GM12878 (cell line): ENCODE measurements around the gene R3HDM2. TPM values are rescaled to one million over a fixed set of nuclear protein-coding genes. Genes with fewer than 3 reads are reported as not detected.

Experiments used
- ATAC-seq: fragments of 200-7000 bp; cut with Tn5 transposase; 3 replicates; pipeline ENCODE4 v1.9.1; 2020; ENCODE audit warnings: mild to moderate bottlenecking, moderate library complexity
- BruUV-seq: library from RNA; stranded (reverse); fragments of 400-500 nt; replicated peaks from 2 replicates; lab custom pipeline; 2021; lab: Mats Ljungman, UMichigan
- CTCF ChIA-PET: fragments of 300-600 bp; sonication (Branson Sonifier 250); formaldehyde crosslinking; extraction: SDS; loops from one replicate; lab custom pipeline; 2021; ENCODE audit warnings: inconsistent platforms; lab: Yijun Ruan, JAX
- POLR2A ChIA-PET: fragments of 350-600 bp; formaldehyde crosslinking; extraction: SDS; loops from one replicate; lab custom pipeline; 2021; ENCODE audit warnings: inconsistent platforms; lab: Charles Lee
- RAD21 ChIA-PET: fragments of 300-600 bp; sonication (Branson Sonifier 250); formaldehyde crosslinking; loops from one replicate; lab custom pipeline; 2023; ENCODE audit warnings: antibody characterized with exemption; ENCODE audit not compliant: unreplicated experiment; lab: Charles Lee
- SMC1A ChIA-PET: fragments of 300-600 bp; sonication (Branson Sonifier 250); formaldehyde crosslinking; loops from one replicate; lab custom pipeline; 2023; ENCODE audit not compliant: unreplicated experiment, uncharacterized antibody; lab: Charles Lee
- DNase-seq: peaks from one replicate; pipeline ENCODE4 v3.0.0-alpha.2; 2011; ENCODE audit warnings: low read depth, low spot score
- FAIRE-seq: peaks from 3 replicates; lab custom pipeline; 2011; peaks lifted over from hg19 to GRCh38; lab: Jason Lieb, UNC
- H2AFZ ChIP-seq: 2 replicates; pipeline ENCODE4 v1.6.0; 2011; ENCODE audit warnings: low read depth, low read length, control low read depth; ENCODE audit not compliant: control insufficient read depth
- H3K27ac ChIP-seq: 2 replicates; pipeline ENCODE4 v1.5.1; 2011; ENCODE audit warnings: control low read depth; ENCODE audit not compliant: control insufficient read depth, insufficient read depth
- H3K27me3 ChIP-seq, 2 experiments: replicated peaks in 1 of 2; 2 replicates each; pipeline versions ENCODE4 v1.6.0 to v1.6.1; 2011; ENCODE audit warnings: low read length in 1 of 2; ENCODE audit not compliant: control insufficient read depth in 2 of 2, insufficient read depth in 2 of 2
- H3K36me3 ChIP-seq, 2 experiments: 2 replicates each; pipeline ENCODE4 v1.5.1; 2011; ENCODE audit warnings: low read length in 1 of 2; ENCODE audit not compliant: control insufficient read depth in 2 of 2, insufficient read depth in 2 of 2
- H3K4me1 ChIP-seq: 2 replicates; pipeline ENCODE4 v1.6.1; 2011; ENCODE audit warnings: mild to moderate bottlenecking, low read length, moderate library complexity, mixed read lengths; ENCODE audit not compliant: control insufficient read depth, insufficient read depth
- H3K4me2 ChIP-seq: 2 replicates; pipeline ENCODE4 v1.6.0; 2011; ENCODE audit warnings: control low read depth; ENCODE audit not compliant: control insufficient read depth, insufficient read depth
- H3K4me3 ChIP-seq: fragments of 200-600 bp; sonication (generic); 2 replicates; pipeline ENCODE4 v1.5.1; 2016
- H3K79me2 ChIP-seq: 2 replicates; pipeline ENCODE4 v1.6.0; 2011; ENCODE audit warnings: low read length; ENCODE audit not compliant: control insufficient read depth, insufficient read depth
- H3K9ac ChIP-seq: 2 replicates; pipeline ENCODE4 v1.8.0; 2011; ENCODE audit warnings: low read length, control low read depth, mixed read lengths; ENCODE audit not compliant: control insufficient read depth, insufficient read depth
- H3K9me3 ChIP-seq: replicated peaks from 3 replicates; pipeline ENCODE4 v1.5.1; 2011; ENCODE audit warnings: mild to moderate bottlenecking, low read length; ENCODE audit not compliant: control insufficient read depth, insufficient read depth
- H4K20me1 ChIP-seq: 2 replicates; pipeline ENCODE4 v1.6.0; 2011; ENCODE audit not compliant: control insufficient read depth, insufficient read depth
- IKZF1 ChIP-seq: fragments of 450-650 bp; conservative IDR thresholded peaks from 2 replicates; pipeline ENCODE4 v1.6.1; 2017; ENCODE audit warnings: antibody characterized with exemption, mild to moderate bottlenecking
- JUNB ChIP-seq: IDR thresholded peaks from 2 replicates; pipeline ENCODE4 v1.6.1; 2016; ENCODE audit warnings: antibody characterized with exemption, mild to moderate bottlenecking
- MXI1 ChIP-seq: fragments of 150-350 bp; IDR thresholded peaks from 2 replicates; pipeline ENCODE4 v1.6.1; 2011; ENCODE audit warnings: low read depth, mild to moderate bottlenecking, inconsistent platforms, low read length, improper control_type of control experiment
- NRF1 ChIP-seq: conservative IDR thresholded peaks from 2 replicates; pipeline ENCODE4 v1.6.1; 2011; ENCODE audit warnings: mild to moderate bottlenecking, low read depth, low read length, improper control_type of control experiment
- SIX5 ChIP-seq: IDR thresholded peaks from 2 replicates; pipeline ENCODE4 v1.6.1; 2011; ENCODE audit warnings: mild to moderate bottlenecking, low read depth, low read length, moderate library complexity; ENCODE audit not compliant: severe bottlenecking
- SP1 ChIP-seq: IDR thresholded peaks from one replicate; pipeline ENCODE4 v1.6.1; 2011; ENCODE audit warnings: low read depth, low read length
- TBL1XR1 ChIP-seq: IDR thresholded peaks from 2 replicates; pipeline ENCODE4 v1.6.1; 2012; ENCODE audit warnings: low read depth, low read length, improper control_type of control experiment
- ZBTB40 ChIP-seq: fragments of 450-650 bp; IDR thresholded peaks from 2 replicates; pipeline ENCODE4 v1.6.1; 2016; ENCODE audit warnings: mild to moderate bottlenecking, moderate library complexity, borderline replicate concordance
- ZNF24 ChIP-seq: fragments of 450-650 bp; IDR thresholded peaks from 2 replicates; pipeline ENCODE4 v1.6.1; 2017; ENCODE audit warnings: antibody characterized with exemption, mild to moderate bottlenecking
- WGBS: methylation state at CpG from one replicate; pipeline ENCODE4 v1.1.6; 2016; ENCODE audit warnings: low lambda C conversion rate; ENCODE audit not compliant: insufficient replicate concordance, insufficient coverage; ENCODE audit errors: missing lambda C conversion rate; 5-methylcytosine and 5-hydroxymethylcytosine counted together
- in situ Hi-C: fragments of 300-500 bp; cut with MboI; formaldehyde crosslinking; loops from 9 replicates; pipeline ENCODE4 v1.14.3; 2018; ENCODE audit warnings: mixed read lengths
- intact Hi-C: fragments of 100-400 bp; cut with micrococcal nuclease; formaldehyde crosslinking; loops from one replicate; pipeline ENCODE4 v1.14.2; 2022; ENCODE audit not compliant: unreplicated experiment
- polyA plus RNA-seq, 11 experiments: library from polyadenylated mRNA; depleted of rRNA in 4 of 11; unstranded in 6 of 11; stranded (reverse) in 5 of 11; fragments of >200 nt; fragmentation: Nextera tagmentation in 4 of 11; fragmentation: Illumina TruSeq in 1 of 11; extraction: Ambion mirVana in 4 of 11; extraction: Trizol in 1 of 11; gene quantifications; 1 replicate in 1 of 11; 2 replicates in 10 of 11; pipeline versions ENCODE4 v1.2.1 to v1.2.3, GENCODE V29; 2011 to 2016; ENCODE audit warnings: inconsistent platforms in 2 of 11, missing spikeins in 2 of 11, low read depth in 1 of 11
- total RNA-seq, 4 experiments: library from RNA; depleted of rRNA in 3 of 4; stranded (reverse); fragments of >200 nt in 3 of 4; fragmentation: Illumina TruSeq in 1 of 4; extraction: Trizol in 1 of 4; gene quantifications; 2 replicates each; pipeline versions ENCODE4 v1.2.1 to v1.2.3, GENCODE V29; 2013 to 2021

The R3HDM2 gene
- total and polyA plus RNA-seq, 10 of the 15 experiments (the other 5 are each of a cell fraction or from before 2014, with no cell fraction given) = 4.6 to 26.1 (median 11.2) TPM

- TF ChIP-seq MXI1 = peak; percentile 54; the same call in 1 of the 2 replicates
- peak; percentile 53 for TF ChIP-seq SP1
- TF ChIP-seq NRF1 = no peak
- TF ChIP-seq IKZF1 = 0 out of 2 replicates have a peak, but pooled peaks have one; percentile 19
- TF ChIP-seq ZBTB40 = peak; percentile 60
Observed at GRCh38 chr12:57213058-57213715, 217.7 kb downstream of the R3HDM2 start (continued).

GRCh38 chr12:57212701-57213057, 218.2 kb downstream of the R3HDM2 start:
- in situ Hi-C loops (loop anchor here (5.0 kb wide), 1 partner anchor 35 kb away; no protein-coding TSS in a partner anchor), intact Hi-C loops (loop anchor here (1.0 kb wide), 2 partner anchors 27 to 31 kb away; no protein-coding TSS in a partner anchor)
- no peaks in the 10 kb centered on the region for H3K79me2 ChIP-seq
- no peak overlapping the region for H3K9ac ChIP-seq
- H3K4me3 ChIP-seq = no peak overlapping the region
- H3K27me3 ChIP-seq = peaks cover 13 to 15% of the 10 kb centered on the region in 2 experiments
- TF ChIP-seq JUNB = no peak
- TF ChIP-seq SIX5 = no peak
- no peak for TF ChIP-seq ZNF24
- TF ChIP-seq TBL1XR1 = no peak
- no peak overlapping the region for H3K27ac ChIP-seq
- SMC1A ChIA-PET = interaction anchor here (1.6 to 4.2 kb wide), 7 partner anchors 10 to 246 kb away, joined by 5 to 55 read pairs (median 9); partner anchors contain the start of genes GLI1, INHBE and SHMT2
- FAIRE-seq (no peak), ATAC-seq (no peak), DNase-seq (no peak)
- POLR2A ChIA-PET = interaction anchor here (0.7 to 1.5 kb wide), 4 partner anchors 17 to 251 kb away, joined by 4 to 12 read pairs (median 6); partner anchors contain the start of gene SHMT2
- RAD21 ChIA-PET = interaction anchor here (0.9 to 3.6 kb wide), 11 partner anchors 10 to 242 kb away, joined by 3 to 35 read pairs (median 11); partner anchors contain the start of genes INHBE and SHMT2
- WGBS = 53% methylated on average over 7 of the region's 7 CpGs
- no peaks in the 10 kb centered on the region for H3K9me3 ChIP-seq
- no peak overlapping the region for H2AFZ ChIP-seq
- H4K20me1 ChIP-seq = no peaks in the 10 kb centered on the region
- peaks cover 13% of the 10 kb centered on the region for H3K4me1 ChIP-seq
- BruUV-seq = no TSS peak
- no peaks in the 10 kb centered on the region for H3K36me3 ChIP-seq
- CTCF ChIA-PET = interaction anchor here (0.8 to 4.7 kb wide), 14 partner anchors 12 to 246 kb away, joined by 3 to 271 read pairs (median 14); partner anchors contain the start of genes GLI1, INHBE and SHMT2
- no peak overlapping the region for H3K4me2 ChIP-seq
